ENCODE data around the gene NAA25.
A peak's percentile ranks its signal among the peaks of the same experiment; 100 is the strongest.
"Not testable (repeated sequence)": the region's sequence is repeated elsewhere in the genome, so short reads cannot be mapped to it uniquely, and the experiment has no call there.

The NAA25 gene

GRCh38 chr12:112116232-112117060 lies 7.9 kb upstream of the NAA25 start:
- no peak overlapping the region for H3K4me3 ChIP-seq (ENCODE audit: low read depth, low read length)

GRCh38 chr12:112115259-112116045 lies 6.9 kb upstream of the NAA25 start:
- no peak overlapping the region for H3K4me3 ChIP-seq (ENCODE audit: low read depth, low read length)

- H3K4me3 ChIP-seq (ENCODE audit: low read depth, low read length): no peak overlapping the region
Measured at GRCh38 chr12:112112409-112113133, 4.0 kb upstream of the NAA25 start.

- H3K4me3 ChIP-seq (ENCODE audit: low read depth, low read length): no peak overlapping the region
Measured at GRCh38 chr12:112111931-112112330, 3.3 kb upstream of the NAA25 start.

- not testable (repeated sequence) for H3K4me3 ChIP-seq (ENCODE audit: low read depth, low read length)
Measured at GRCh38 chr12:112110787-112111662, 2.4 kb upstream of the NAA25 start.

GRCh38 chr12:112107306-112108201 lies 1.0 kb downstream of the NAA25 start:
- H3K4me3 ChIP-seq (ENCODE audit: low read depth, low read length): peak overlapping the region; percentile 92

GRCh38 chr12:112105891-112106290 lies 2.7 kb downstream of the NAA25 start:
- no peak overlapping the region for H3K4me3 ChIP-seq (ENCODE audit: low read depth, low read length)

- no peak overlapping the region for H3K4me3 ChIP-seq (ENCODE audit: low read depth, low read length)
Measured at GRCh38 chr12:112103758-112104503, 4.7 kb downstream of the NAA25 start.

GRCh38 chr12:112102746-112103145 lies 5.8 kb downstream of the NAA25 start:
- H3K4me3 ChIP-seq (ENCODE audit: low read depth, low read length): not testable (repeated sequence)

- H3K4me3 ChIP-seq (ENCODE audit: low read depth, low read length): no peak overlapping the region
Measured at GRCh38 chr12:112102127-112102526, 6.5 kb downstream of the NAA25 start.

- H3K4me3 ChIP-seq (ENCODE audit: low read depth, low read length): not testable (repeated sequence)
Measured at GRCh38 chr12:112100500-112100899, 8.1 kb downstream of the NAA25 start.

GRCh38 chr12:112097641-112098040 lies 10.9 kb downstream of the NAA25 start:
- no peak overlapping the region for H3K4me3 ChIP-seq (ENCODE audit: low read depth, low read length)

- no peak overlapping the region for H3K4me3 ChIP-seq (ENCODE audit: low read depth, low read length)
Measured at GRCh38 chr12:112096667-112097066, 11.9 kb downstream of the NAA25 start.

- no peak overlapping the region for H3K4me3 ChIP-seq (ENCODE audit: low read depth, low read length)
Measured at GRCh38 chr12:112096070-112096469, 12.5 kb downstream of the NAA25 start.

GRCh38 chr12:112091563-112091962 lies 17.0 kb downstream of the NAA25 start:
- H3K4me3 ChIP-seq (ENCODE audit: low read depth, low read length): no peak overlapping the region

- no peak overlapping the region for H3K4me3 ChIP-seq (ENCODE audit: low read depth, low read length)
Measured at GRCh38 chr12:112087851-112088250, 20.7 kb downstream of the NAA25 start.

- H3K4me3 ChIP-seq (ENCODE audit: low read depth, low read length): no peak overlapping the region
Measured at GRCh38 chr12:112087055-112087850, 21.3 kb downstream of the NAA25 start.

- H3K4me3 ChIP-seq (ENCODE audit: low read depth, low read length): no peak overlapping the region
Measured at GRCh38 chr12:112066566-112066965, 42.0 kb downstream of the NAA25 start.
